Left kidney (tissue), 2 donors: ENCODE measurements around the gene CASS4. TPM values are rescaled to one million over a fixed set of nuclear protein-coding genes. Genes with fewer than 3 reads are reported as not detected.

Source experiments
- DNase-seq: peaks from one replicate; pipeline ENCODE4 v3.0.0-alpha.2; 2013
- polyA plus RNA-seq: library from polyadenylated mRNA; unstranded; fragments of 120-200 nt; gene quantifications from one replicate; pipeline ENCODE4 v1.2.1, GENCODE V29; 2013; ENCODE audit not compliant: insufficient read length

Gene CASS4
- polyA plus RNA-seq, 1 donor = 3.6 TPM

GRCh38 chr20:56424931-56425330, 12.9 kb downstream of the CASS4 start:
- no peak for DNase-seq

- DNase-seq = no peak
Measured at GRCh38 chr20:56426026-56426425, 14.0 kb downstream of the CASS4 start.

- DNase-seq = no peak
Measured at GRCh38 chr20:56426926-56427325, 14.9 kb downstream of the CASS4 start.

- DNase-seq = no peak
Measured at GRCh38 chr20:56427797-56428196, 15.7 kb downstream of the CASS4 start.

GRCh38 chr20:56428410-56428809, 16.4 kb downstream of the CASS4 start:
- no peak for DNase-seq

GRCh38 chr20:56428881-56429280, 16.8 kb downstream of the CASS4 start:
- DNase-seq = no peak

- DNase-seq = no peak
Measured at GRCh38 chr20:56429502-56429901, 17.4 kb downstream of the CASS4 start.

- DNase-seq = no peak
Measured at GRCh38 chr20:56429941-56430340, 17.9 kb downstream of the CASS4 start.

GRCh38 chr20:56430461-56430860, 18.4 kb downstream of the CASS4 start:
- no peak for DNase-seq

- no peak for DNase-seq
Measured at GRCh38 chr20:56430957-56431356, 18.9 kb downstream of the CASS4 start.

GRCh38 chr20:56431471-56431870, 19.4 kb downstream of the CASS4 start:
- DNase-seq = no peak

- no peak for DNase-seq
Measured at GRCh38 chr20:56433221-56433879, 21.3 kb downstream of the CASS4 start.

- DNase-seq = no peak
Measured at GRCh38 chr20:56433880-56434255, 21.8 kb downstream of the CASS4 start.

GRCh38 chr20:56437196-56437960, 25.3 kb downstream of the CASS4 start:
- no peak for DNase-seq

- no peak for DNase-seq
Measured at GRCh38 chr20:56438284-56438683, 26.2 kb downstream of the CASS4 start.

GRCh38 chr20:56439771-56440291, 27.8 kb downstream of the CASS4 start:
- DNase-seq = peak; percentile 27

- DNase-seq = no peak
Measured at GRCh38 chr20:56440346-56441007, 28.4 kb downstream of the CASS4 start.

- no peak for DNase-seq
Measured at GRCh38 chr20:56442389-56443365, 30.6 kb downstream of the CASS4 start.

- peak; percentile 59 for DNase-seq
Measured at GRCh38 chr20:56443654-56444540, 31.8 kb downstream of the CASS4 start.

- no peak for DNase-seq
Measured at GRCh38 chr20:56445130-56445529, 33.1 kb downstream of the CASS4 start.

- no peak for DNase-seq
Measured at GRCh38 chr20:56445540-56445939, 33.5 kb downstream of the CASS4 start.
